Loucy (cell line): ENCODE results near the gene TBC1D24.

Experiments
- H2AFZ ChIP-seq: fragments of 200-600 bp; sonication (generic); 2 replicates; pipeline ENCODE4 v1.6.0; 2016; ENCODE audit warnings: antibody characterized with exemption, mild to moderate bottlenecking, low read length, moderate library complexity
- H3F3A ChIP-seq: fragments of 200-600 bp; 2 replicates; pipeline ENCODE4 v1.6.0; 2016; ENCODE audit warnings: antibody characterized with exemption, low read depth, mild to moderate bottlenecking
- H3K27me3 ChIP-seq: fragments of 200-600 bp; sonication (generic); 2 replicates; pipeline ENCODE4 v1.6.1; 2014; ENCODE audit warnings: low read length, mild to moderate bottlenecking; ENCODE audit not compliant: insufficient read depth, poor library complexity, severe bottlenecking
- H3K36me3 ChIP-seq: fragments of 200-600 bp; sonication (generic); 2 replicates; pipeline ENCODE4 v1.6.1; 2016; ENCODE audit warnings: low read length; ENCODE audit not compliant: insufficient read depth
- H3K4me1 ChIP-seq: fragments of 200-600 bp; sonication (generic); 2 replicates; pipeline ENCODE4 v1.5.1; 2014; ENCODE audit warnings: low read length, mild to moderate bottlenecking; ENCODE audit not compliant: insufficient read depth, poor library complexity, severe bottlenecking
- H3K4me2 ChIP-seq: fragments of 200-600 bp; sonication (generic); 2 replicates; pipeline ENCODE4 v1.6.0; 2014; ENCODE audit warnings: antibody characterized with exemption, low read length, low read depth, mild to moderate bottlenecking; ENCODE audit not compliant: poor library complexity, severe bottlenecking
- H3K4me3 ChIP-seq: fragments of 200-600 bp; sonication (generic); 2 replicates; pipeline ENCODE4 v1.5.1; 2014; ENCODE audit warnings: low read length, mild to moderate bottlenecking, mixed read lengths; ENCODE audit not compliant: poor library complexity, severe bottlenecking
- H3K79me2 ChIP-seq: fragments of 200-600 bp; sonication (generic); 2 replicates; pipeline ENCODE4 v1.6.1; 2014; ENCODE audit warnings: low read length; ENCODE audit not compliant: insufficient read depth
- H3K9ac ChIP-seq: fragments of 200-600 bp; sonication (generic); 2 replicates; pipeline ENCODE4 v1.6.0; 2014; ENCODE audit warnings: mild to moderate bottlenecking, low read depth, low read length, moderate library complexity; ENCODE audit not compliant: poor library complexity, severe bottlenecking
- H3K9me2 ChIP-seq: fragments of 200-600 bp; sonication (generic); replicated peaks from 2 replicates; pipeline ENCODE4 v1.6.1; 2016; ENCODE audit warnings: low read depth, low read length, mixed read lengths
- H3K9me3 ChIP-seq: fragments of 200-600 bp; sonication (generic); 2 replicates; pipeline ENCODE4 v1.6.1; 2014; ENCODE audit warnings: mild to moderate bottlenecking, antibody characterized with exemption, low read length, low read depth; ENCODE audit not compliant: insufficient read depth
- H4K20me1 ChIP-seq: fragments of 200-600 bp; sonication (generic); 2 replicates; pipeline ENCODE4 v1.6.0; 2014; ENCODE audit warnings: antibody characterized with exemption, low read length, mild to moderate bottlenecking; ENCODE audit not compliant: insufficient read depth, poor library complexity, severe bottlenecking
- CTCF ChIP-seq: fragments of 200-600 bp; sonication (generic); conservative IDR thresholded peaks from 2 replicates; pipeline ENCODE4 v1.5.1; 2014; ENCODE audit warnings: mild to moderate bottlenecking, antibody characterized with exemption, low read length
- EZH2phosphoT487 ChIP-seq: fragments of 200-600 bp; IDR thresholded peaks from 2 replicates; pipeline ENCODE4 v1.6.1; 2018; ENCODE audit warnings: antibody characterized with exemption, mild to moderate bottlenecking, moderate library complexity, borderline replicate concordance

The TBC1D24 gene

GRCh38 chr16:2528161-2529060 lies 53.5 kb downstream of the TBC1D24 start:
- Histone ChIP-seq H3K4me1 (peaks cover 10% of the 10 kb centered on the region), H3K36me3 (no peaks in the 10 kb centered on the region), H3F3A (no peaks in the 10 kb centered on the region)

GRCh38 chr16:2529061-2529931 lies 54.4 kb downstream of the TBC1D24 start:
- Histone ChIP-seq H3K79me2 (no peaks in the 10 kb centered on the region), H3K9ac (no peak overlapping the region), H4K20me1 (no peaks in the 10 kb centered on the region), H3K9me3 (no peaks in the 10 kb centered on the region), H3K27me3 (no peaks in the 10 kb centered on the region), H3K36me3 (no peaks in the 10 kb centered on the region), H3K4me2 (no peak overlapping the region), H3F3A (no peaks in the 10 kb centered on the region), H3K4me1 (peaks cover 10% of the 10 kb centered on the region), H3K9me2 (no peaks in the 10 kb centered on the region), H2AFZ (no peak overlapping the region), H3K4me3 (no peak overlapping the region)
- TF ChIP-seq EZH2phosphoT487 (no peak), CTCF (no peak)

More at GRCh38 chr16:2528161-2529060, 53.5 kb downstream of the TBC1D24 start:
- H3K9me2 ChIP-seq: no peaks in the 10 kb centered on the region
- TF ChIP-seq CTCF (no peak), EZH2phosphoT487 (no peak)
- H3K4me2 ChIP-seq: no peak overlapping the region
- no peaks in the 10 kb centered on the region for H4K20me1 ChIP-seq
- H3K79me2 ChIP-seq: no peaks in the 10 kb centered on the region
- H3K4me3 ChIP-seq: no peak overlapping the region
- no peaks in the 10 kb centered on the region for H3K27me3 ChIP-seq
- H2AFZ ChIP-seq: no peak overlapping the region
- no peak overlapping the region for H3K9ac ChIP-seq
- no peaks in the 10 kb centered on the region for H3K9me3 ChIP-seq

- Histone ChIP-seq H3K27me3 (no peaks in the 10 kb centered on the region), H2AFZ (no peak overlapping the region), H3K4me2 (no peak overlapping the region), H3K4me1 (peaks cover 10% of the 10 kb centered on the region), H3K36me3 (no peaks in the 10 kb centered on the region), H3K9ac (no peak overlapping the region), H3K9me2 (no peaks in the 10 kb centered on the region), H4K20me1 (no peaks in the 10 kb centered on the region), H3K4me3 (no peak overlapping the region), H3F3A (no peaks in the 10 kb centered on the region), H3K9me3 (no peaks in the 10 kb centered on the region), H3K79me2 (no peaks in the 10 kb centered on the region)
- no peak for TF ChIP-seq EZH2phosphoT487
- TF ChIP-seq CTCF: no peak
These were observed 55.2 kb downstream of the TBC1D24 start for GRCh38 chr16:2529961-2530628.
